ENCODE data around the gene CNIH4. TPM values are rescaled to one million over a fixed set of nuclear protein-coding genes. Genes with fewer than 3 reads are reported as not detected.

The CNIH4 gene
- total and polyA plus RNA-seq, 10 of the 15 experiments (the other 5 are each of a cell fraction or from before 2014, with no cell fraction given): 23.2 to 173 (median 51.4) TPM

DNA sequence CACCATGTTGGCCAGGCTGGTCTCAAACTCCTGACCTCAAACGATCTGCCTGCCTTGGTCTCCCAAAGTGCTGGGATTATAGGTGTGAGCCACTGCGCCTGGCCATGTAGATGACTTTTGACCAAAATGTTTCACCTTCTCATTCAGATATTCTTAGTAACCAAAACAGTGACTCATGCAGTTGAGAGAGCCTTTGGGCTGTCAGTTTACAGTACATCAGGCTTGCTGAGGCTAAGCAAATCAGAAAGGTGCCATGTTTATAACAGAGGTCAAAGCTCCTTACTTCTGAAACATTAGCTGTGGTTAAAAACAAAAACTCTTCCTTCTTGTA lies 21.0 kb downstream of the CNIH4 start (continued):
- TF ChIP-seq, protein P1, sequence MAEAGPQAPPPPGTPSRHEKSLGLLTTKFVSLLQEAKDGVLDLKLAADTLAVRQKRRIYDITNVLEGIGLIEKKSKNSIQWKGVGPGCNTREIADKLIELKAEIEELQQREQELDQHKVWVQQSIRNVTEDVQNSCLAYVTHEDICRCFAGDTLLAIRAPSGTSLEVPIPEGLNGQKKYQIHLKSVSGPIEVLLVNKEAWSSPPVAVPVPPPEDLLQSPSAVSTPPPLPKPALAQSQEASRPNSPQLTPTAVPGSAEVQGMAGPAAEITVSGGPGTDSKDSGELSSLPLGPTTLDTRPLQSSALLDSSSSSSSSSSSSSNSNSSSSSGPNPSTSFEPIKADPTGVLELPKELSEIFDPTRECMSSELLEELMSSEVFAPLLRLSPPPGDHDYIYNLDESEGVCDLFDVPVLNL (IDR thresholded peaks at IDR 0.05; ENCODE audit: low read depth, low read length): no peak
- no peak for TF ChIP-seq SREBF2 (IDR thresholded peaks at IDR 0.05; ENCODE audit: low read length)
- TF ChIP-seq ZNF207 (IDR thresholded peaks at IDR 0.05; ENCODE audit: borderline replicate concordance): no peak
- no peak for TF ChIP-seq SP1 (IDR thresholded peaks at IDR 0.05; ENCODE audit: low read depth, low read length)
- TF ChIP-seq, protein P2, sequence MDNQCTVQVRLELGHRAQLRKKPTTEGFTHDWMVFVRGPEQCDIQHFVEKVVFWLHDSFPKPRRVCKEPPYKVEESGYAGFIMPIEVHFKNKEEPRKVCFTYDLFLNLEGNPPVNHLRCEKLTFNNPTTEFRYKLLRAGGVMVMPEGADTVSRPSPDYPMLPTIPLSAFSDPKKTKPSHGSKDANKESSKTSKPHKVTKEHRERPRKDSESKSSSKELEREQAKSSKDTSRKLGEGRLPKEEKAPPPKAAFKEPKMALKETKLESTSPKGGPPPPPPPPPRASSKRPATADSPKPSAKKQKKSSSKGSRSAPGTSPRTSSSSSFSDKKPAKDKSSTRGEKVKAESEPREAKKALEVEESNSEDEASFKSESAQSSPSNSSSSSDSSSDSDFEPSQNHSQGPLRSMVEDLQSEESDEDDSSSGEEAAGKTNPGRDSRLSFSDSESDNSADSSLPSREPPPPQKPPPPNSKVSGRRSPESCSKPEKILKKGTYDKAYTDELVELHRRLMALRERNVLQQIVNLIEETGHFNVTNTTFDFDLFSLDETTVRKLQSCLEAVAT (IDR thresholded peaks at IDR 0.05): no peak
- TF ChIP-seq, protein P3, sequence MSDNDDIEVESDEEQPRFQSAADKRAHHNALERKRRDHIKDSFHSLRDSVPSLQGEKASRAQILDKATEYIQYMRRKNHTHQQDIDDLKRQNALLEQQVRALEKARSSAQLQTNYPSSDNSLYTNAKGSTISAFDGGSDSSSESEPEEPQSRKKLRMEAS (IDR thresholded peaks at IDR 0.05; ENCODE audit: low read depth, low read length): no peak
- no peak for TF ChIP-seq MYB (IDR thresholded peaks at IDR 0.05; ENCODE audit: borderline replicate concordance, low read depth, low read length)
- no peak for TF ChIP-seq ZNF24 (IDR thresholded peaks at IDR 0.05)
- no peak for TF ChIP-seq SIN3A (IDR thresholded peaks at IDR 0.05; ENCODE audit: low read depth, low read length)
- TF ChIP-seq RUNX3 (IDR thresholded peaks at IDR 0.05; ENCODE audit: low read length): peak; percentile 58
- TF ChIP-seq ATF7 (IDR thresholded peaks at IDR 0.05; ENCODE audit: low read depth): peak; percentile 80
- TF ChIP-seq, protein P4, sequence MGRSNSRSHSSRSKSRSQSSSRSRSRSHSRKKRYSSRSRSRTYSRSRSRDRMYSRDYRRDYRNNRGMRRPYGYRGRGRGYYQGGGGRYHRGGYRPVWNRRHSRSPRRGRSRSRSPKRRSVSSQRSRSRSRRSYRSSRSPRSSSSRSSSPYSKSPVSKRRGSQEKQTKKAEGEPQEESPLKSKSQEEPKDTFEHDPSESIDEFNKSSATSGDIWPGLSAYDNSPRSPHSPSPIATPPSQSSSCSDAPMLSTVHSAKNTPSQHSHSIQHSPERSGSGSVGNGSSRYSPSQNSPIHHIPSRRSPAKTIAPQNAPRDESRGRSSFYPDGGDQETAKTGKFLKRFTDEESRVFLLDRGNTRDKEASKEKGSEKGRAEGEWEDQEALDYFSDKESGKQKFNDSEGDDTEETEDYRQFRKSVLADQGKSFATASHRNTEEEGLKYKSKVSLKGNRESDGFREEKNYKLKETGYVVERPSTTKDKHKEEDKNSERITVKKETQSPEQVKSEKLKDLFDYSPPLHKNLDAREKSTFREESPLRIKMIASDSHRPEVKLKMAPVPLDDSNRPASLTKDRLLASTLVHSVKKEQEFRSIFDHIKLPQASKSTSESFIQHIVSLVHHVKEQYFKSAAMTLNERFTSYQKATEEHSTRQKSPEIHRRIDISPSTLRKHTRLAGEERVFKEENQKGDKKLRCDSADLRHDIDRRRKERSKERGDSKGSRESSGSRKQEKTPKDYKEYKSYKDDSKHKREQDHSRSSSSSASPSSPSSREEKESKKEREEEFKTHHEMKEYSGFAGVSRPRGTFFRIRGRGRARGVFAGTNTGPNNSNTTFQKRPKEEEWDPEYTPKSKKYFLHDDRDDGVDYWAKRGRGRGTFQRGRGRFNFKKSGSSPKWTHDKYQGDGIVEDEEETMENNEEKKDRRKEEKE (IDR thresholded peaks at IDR 0.05): no peak
- TF ChIP-seq, protein P5, sequence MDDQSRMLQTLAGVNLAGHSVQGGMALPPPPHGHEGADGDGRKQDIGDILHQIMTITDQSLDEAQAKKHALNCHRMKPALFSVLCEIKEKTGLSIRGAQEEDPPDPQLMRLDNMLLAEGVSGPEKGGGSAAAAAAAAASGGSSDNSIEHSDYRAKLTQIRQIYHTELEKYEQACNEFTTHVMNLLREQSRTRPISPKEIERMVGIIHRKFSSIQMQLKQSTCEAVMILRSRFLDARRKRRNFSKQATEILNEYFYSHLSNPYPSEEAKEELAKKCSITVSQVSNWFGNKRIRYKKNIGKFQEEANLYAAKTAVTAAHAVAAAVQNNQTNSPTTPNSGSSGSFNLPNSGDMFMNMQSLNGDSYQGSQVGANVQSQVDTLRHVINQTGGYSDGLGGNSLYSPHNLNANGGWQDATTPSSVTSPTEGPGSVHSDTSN (IDR thresholded peaks at IDR 0.05; ENCODE audit: insufficient replicate concordance, low read depth, low read length): peak; percentile 19
- TF ChIP-seq PAX5 (IDR thresholded peaks at IDR 0.05; ENCODE audit: borderline replicate concordance, low read depth, low read length): no peak
- no peak for TF ChIP-seq POLR2A (IDR thresholded peaks at IDR 0.05; ENCODE audit: low read depth, low read length)
- no peak for TF ChIP-seq TAF1 (IDR thresholded peaks at IDR 0.05; ENCODE audit: borderline replicate concordance, low read depth, low read length)
- TF ChIP-seq, protein P6, sequence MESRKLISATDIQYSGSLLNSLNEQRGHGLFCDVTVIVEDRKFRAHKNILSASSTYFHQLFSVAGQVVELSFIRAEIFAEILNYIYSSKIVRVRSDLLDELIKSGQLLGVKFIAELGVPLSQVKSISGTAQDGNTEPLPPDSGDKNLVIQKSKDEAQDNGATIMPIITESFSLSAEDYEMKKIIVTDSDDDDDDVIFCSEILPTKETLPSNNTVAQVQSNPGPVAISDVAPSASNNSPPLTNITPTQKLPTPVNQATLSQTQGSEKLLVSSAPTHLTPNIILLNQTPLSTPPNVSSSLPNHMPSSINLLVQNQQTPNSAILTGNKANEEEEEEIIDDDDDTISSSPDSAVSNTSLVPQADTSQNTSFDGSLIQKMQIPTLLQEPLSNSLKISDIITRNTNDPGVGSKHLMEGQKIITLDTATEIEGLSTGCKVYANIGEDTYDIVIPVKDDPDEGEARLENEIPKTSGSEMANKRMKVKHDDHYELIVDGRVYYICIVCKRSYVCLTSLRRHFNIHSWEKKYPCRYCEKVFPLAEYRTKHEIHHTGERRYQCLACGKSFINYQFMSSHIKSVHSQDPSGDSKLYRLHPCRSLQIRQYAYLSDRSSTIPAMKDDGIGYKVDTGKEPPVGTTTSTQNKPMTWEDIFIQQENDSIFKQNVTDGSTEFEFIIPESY (IDR thresholded peaks at IDR 0.05): no peak
- TF ChIP-seq EED (IDR thresholded peaks at IDR 0.05; ENCODE audit: low read depth): no peak
- no peak for TF ChIP-seq BMI1 (IDR thresholded peaks at IDR 0.05; ENCODE audit: borderline replicate concordance)
- TF ChIP-seq HDAC2 (IDR thresholded peaks at IDR 0.05): no peak
- no peak for TF ChIP-seq MYC (IDR thresholded peaks at IDR 0.05; ENCODE audit: insufficient read depth, insufficient read length, insufficient replicate concordance, low read length, severe bottlenecking)
